DMS53 (cell line): Measurements from ENCODE around the gene PHRF1.

Experiments used
- DNase-seq: peaks from one replicate; lab custom pipeline; 2025; lab: John Stamatoyannopoulos, UW

The PHRF1 gene

GRCh38 chr11:556662-557256, 19.5 kb upstream of the PHRF1 start:
- DNase-seq = no peak

DNA sequence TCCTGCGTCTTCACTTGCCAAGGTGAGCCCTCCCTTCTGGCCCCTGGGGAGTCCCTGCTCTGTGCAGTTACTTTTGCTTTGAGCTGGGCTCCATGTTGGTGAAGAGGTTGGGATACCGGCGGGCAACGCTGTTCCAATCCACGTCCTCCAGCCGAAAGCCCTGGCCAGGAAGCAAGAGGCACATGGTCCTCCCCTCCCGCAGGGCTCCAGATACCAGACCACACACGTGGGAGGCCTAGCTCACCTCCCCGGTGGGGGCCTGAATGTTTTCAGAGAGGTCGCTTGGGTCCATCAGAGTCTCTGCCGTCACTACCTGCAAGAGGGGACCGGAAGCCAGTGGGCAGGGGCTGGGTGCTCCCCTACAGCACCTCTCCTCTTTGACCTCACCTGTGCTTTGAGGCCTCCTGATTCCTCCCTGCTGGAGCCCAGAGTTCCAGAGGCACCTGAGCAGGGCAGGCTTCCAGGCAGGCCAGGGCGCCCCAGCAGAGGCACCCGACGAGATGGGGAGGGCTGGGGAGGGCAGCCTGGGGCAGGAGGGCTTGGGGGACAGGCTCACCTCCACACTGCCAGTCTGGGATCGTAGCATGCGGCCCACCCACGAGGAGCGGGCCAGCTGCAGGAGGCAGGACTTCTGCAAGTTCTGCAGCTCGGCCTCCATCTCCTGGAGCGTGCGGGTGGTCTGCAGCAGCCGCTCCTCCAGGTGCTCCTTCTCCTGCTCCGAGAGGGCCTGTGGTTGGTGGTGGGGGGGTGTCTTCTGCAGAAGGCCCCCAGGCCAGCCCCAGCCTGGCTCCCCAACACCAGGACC, 18.7 kb upstream of the PHRF1 start:
- peak; percentile 46 for DNase-seq

GRCh38 chr11:558503-558902, 17.8 kb upstream of the PHRF1 start:
- no peak for DNase-seq

DNA sequence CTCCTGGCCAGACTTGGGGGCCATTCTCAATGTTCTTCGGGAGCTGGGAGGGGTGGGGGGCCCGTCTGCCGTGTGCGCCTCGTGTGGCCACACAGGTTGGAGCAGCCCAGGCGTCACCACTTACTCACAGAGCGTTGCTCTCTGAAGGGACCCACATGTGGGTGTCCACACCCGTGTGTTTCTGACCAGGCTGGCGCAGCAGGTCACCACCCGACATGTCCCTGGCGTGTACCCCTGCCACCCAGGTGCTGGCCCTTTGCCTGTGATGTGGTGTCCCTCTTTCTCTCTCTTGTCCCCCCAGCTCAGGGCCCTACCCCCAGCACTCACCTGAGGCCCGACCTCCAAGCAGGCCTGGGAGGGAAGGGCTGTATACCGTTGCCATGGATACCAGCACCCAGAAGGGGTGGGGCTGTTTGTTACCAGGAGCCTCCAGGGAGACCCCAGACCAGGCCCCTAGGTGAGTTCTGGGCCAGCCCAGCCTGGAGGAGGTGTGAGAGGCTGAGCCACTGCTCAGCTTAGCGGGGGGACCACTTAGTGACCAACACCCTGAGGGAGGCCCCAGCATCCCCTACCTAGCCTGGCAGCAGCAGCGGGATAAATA, 17.1 kb upstream of the PHRF1 start:
- DNase-seq = no peak

DNA sequence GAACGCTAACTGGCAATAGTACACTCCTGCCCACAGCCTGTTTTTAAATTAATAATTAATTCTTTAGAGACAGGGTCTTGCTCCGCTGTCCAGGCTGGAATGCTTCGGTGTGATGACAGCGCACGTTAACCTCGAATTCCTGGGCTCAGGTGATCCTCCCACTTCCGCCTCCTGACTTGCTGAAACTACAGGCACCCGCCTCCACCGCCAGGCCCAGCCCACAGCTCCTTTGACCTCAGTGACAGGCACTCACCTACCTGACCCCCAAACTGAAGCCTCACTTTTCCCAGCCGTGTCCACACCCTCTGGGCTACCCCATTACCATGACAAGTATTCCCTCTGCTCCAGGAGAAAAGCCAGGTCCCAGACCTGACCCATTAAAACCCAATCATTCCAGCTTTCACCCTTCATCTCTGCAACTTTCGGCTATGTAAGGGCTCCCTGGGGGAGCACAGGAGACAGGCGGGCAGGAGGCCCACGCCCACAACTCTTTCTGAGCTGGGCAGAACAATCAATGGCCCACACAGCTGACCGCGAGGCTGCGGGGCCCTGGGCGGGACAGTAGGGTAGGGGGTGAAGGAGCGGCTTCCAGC, 16.5 kb upstream of the PHRF1 start:
- peak; percentile 46 for DNase-seq

DNA sequence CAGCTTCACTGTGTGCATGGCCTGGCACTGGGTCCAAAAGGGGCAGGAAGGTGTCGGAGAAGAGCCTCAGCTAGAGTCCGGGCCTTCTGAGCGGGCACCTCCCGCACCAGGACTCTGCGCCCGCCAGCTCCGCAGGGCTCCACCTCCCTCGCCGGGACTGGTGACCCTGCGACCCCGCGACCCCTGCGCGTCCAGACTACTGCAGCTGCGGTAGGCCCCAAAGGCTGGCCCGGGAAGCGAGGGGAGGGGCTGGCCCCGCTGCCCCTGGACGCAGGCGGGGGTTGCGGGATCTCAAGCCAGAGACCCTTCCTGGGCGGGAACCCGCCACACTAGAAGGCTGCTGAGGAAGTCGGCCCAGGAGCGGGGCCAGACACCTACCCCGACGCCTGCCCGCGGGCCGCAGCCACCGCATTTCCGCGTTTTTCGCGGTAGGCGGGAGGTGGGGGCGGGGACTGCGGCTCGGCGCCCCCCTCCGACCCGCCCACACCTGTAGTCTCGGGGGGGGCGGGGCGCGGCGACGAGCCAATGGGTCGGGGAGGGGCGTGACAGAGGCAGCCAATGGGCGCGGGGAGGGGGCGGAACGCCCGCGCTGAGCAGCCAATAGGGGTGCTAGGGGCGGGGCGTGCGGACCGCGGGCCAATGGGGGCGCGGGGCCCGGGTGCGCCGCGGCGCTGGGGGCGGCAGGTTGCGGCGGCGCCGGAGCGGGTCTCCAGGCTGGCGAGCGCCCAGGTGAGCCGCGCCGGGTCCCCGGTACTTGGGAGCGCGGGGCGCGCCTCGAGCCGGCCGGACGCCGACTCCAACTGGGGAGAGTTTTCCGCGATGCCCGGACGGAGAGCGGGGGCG, 15.7 kb upstream of the PHRF1 start, which contains the start of the genes LMNTD2 and RASSF7:
LMNTD2 (minus strand) TSS at position 434 of the 843 bp plus-strand sequence; CDS start at position 412, 22 bp downstream.
RASSF7 (plus strand) TSS at position 666 of the 843 bp plus-strand sequence. CDS start 799 bp downstream, outside the sequence.
- DNase-seq = peak; percentile 99

- DNase-seq = peak; percentile 97
Observed at GRCh38 chr11:561148-562003, 14.9 kb upstream of the PHRF1 start.

DNA sequence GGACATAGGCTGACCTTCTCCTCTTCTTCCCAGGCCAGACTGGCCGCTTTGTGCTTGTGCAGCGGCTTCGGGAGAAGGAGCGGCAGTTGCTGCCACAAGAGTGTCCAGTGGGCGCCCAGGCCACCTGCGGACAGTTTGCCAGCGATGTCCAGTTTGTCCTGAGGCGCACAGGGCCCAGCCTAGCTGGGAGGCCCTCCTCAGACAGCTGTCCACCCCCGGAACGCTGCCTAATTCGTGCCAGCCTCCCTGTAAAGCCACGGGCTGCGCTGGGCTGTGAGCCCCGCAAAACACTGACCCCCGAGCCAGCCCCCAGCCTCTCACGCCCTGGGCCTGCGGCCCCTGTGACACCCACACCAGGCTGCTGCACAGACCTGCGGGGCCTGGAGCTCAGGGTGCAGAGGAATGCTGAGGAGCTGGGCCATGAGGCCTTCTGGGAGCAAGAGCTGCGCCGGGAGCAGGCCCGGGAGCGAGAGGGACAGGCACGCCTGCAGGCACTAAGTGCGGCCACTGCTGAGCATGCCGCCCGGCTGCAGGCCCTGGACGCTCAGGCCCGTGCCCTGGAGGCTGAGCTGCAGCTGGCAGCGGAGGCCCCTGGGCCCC, 14.1 kb upstream of the PHRF1 start:
- no peak for DNase-seq

DNA sequence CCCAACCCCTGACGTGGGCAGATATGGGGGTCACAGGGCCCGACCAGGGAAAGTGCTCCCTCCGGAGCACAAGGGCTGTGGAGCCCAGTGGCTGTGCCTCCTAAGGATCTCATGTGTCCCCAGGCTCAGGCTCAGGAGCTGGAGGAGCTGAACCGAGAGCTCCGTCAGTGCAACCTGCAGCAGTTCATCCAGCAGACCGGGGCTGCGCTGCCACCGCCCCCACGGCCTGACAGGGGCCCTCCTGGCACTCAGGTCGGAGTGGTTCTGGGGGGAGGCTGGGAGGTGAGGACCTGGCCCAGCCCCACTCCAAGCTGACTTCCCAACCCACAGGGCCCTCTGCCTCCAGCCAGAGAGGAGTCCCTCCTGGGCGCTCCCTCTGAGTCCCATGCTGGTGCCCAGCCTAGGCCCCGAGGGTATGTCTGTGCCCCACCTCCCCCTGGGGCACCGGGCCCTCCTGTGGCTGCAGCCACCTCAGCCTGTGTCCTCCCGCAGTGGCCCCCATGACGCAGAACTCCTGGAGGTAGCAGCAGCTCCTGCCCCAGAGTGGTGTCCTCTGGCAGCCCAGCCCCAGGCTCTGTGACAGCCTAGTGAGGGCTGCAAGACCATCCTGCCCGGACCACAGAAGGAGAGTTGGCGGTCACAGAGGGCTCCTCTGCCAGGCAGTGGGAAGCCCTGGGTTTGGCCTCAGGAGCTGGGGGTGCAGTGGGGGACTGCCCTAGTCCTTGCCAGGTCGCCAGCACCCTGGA, 13.0 kb upstream of the PHRF1 start:
- no peak for DNase-seq

DNA sequence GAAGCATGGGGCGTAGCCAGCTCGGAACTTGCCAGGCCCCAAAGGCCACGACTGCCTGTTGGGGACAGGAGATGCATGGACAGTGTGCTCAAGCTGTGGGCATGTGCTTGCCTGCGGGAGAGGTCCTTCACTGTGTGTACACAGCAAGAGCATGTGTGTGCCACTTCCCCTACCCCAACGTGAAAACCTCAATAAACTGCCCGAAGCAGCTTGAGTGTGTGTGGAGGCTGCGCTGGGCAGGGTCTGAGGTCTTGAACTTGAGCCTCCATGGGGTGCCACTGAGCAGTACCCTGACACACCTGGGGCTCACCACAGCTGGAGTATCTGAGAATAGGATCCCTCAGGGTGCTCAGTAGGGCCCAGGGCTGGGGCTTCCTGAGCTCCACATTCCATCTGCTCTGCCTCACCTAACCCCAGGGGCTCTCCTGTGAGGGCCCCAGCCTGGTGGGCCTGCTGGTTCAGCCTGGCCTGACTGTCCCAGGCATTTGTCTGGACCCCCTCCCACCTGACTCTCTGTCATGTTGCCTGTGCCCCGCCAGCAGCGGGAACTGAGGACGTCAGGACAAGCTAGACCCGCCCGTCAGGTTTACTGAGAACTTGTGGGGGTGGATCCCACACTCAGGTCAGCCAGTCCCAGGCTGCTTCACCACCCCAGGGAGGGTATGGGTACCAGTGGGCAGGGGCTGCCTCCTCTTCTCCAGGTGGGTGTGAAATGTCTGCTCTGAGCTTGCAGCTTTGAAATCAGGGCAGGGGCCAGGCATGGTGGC, 12.3 kb upstream of the PHRF1 start:
- no peak for DNase-seq

- peak; percentile 46 for DNase-seq
Observed at GRCh38 chr11:565921-566509, 10.3 kb upstream of the PHRF1 start.

DNA sequence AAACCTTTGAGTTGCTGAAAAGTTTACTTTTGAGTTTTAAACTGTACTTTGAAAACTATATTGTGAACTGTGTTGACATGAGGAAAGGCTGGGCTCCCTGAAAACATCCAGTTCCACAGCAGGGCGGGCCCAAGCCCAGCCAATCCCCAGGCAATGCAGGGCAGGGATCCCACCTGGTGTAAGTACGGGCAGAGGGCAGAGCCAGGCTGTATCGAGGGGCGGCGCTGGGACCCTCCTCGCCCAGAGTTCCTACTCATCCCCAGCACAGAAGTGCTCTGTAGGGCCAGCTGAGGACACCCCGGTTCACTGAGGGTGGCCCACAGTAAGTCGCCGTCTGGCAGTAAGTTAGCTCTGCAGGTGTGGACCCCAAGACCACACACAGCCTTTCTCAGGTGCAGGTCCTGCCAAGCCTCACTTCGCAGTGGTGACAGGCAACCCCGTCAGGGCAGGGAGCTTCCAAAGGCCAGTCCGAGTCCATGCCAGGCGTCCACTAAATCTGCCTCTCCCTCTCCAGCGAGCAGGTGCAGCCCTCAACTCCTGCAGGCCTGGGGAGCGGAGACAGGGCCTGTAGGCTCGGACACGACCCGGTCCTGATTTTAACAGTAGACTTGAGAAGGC, 9.2 kb upstream of the PHRF1 start:
- no peak for DNase-seq

DNA sequence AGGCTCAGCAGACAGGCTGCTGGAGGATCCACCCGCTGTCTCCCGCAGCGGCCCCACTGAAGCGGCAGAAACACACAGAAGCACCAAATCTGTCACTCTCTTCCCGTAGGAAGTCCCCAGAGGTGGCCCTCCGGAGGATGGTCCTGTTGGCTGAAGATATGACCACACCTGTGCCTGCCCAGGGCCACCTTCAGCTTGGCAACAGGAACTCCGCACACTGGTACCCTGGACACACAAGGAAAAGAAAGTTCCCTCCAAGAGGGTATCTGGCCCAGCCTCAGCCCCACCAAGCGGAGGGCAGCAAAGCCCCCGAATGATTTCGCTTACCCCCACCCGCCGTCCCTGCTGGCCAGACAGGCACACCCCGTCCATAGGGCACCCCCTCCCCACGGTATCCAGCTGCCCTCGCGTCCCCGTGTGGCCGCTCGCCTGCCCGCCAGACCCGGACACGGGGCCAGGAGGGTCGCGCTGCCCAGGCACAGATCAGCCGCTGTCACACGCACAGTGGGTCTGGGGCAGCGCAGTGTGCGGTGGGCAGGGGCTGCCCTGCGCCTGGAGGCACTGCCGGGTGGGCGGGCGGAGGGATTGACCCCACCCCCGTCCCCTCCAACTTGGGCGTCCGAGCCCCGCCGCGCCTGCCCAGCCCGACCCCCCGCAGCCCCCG, 8.5 kb upstream of the PHRF1 start:
- peak; percentile 67 for DNase-seq

GRCh38 chr11:568306-569157, 7.7 kb upstream of the PHRF1 start:
- peak; percentile 99 for DNase-seq

GRCh38 chr11:569158-569885, 6.9 kb upstream of the PHRF1 start:
- peak; percentile 58 for DNase-seq

GRCh38 chr11:571802-572185, 4.5 kb upstream of the PHRF1 start:
- DNase-seq = no peak
